Tibial nerve (tissue), 4 donors: ENCODE measurements around the gene ZNF792. TPM values are rescaled to one million over a fixed set of nuclear protein-coding genes. Genes with fewer than 3 reads are reported as not detected.
A peak's percentile ranks its signal among the peaks of the same experiment; 100 is the strongest.

Source experiments
- DNase-seq, 2 donors: peaks; one replicate each; pipeline ENCODE4 v3.0.0-alpha.2; 2019; ENCODE audit warnings: low spot score in 2 of 2
- H3K27ac ChIP-seq, 4 donors: fragments of 200-600 bp; sonication (generic) in 3 of 4; one replicate each; pipeline ENCODE4 v1.5.1; 2017 to 2019; ENCODE audit warnings: mild to moderate bottlenecking in 1 of 4
- H3K27me3 ChIP-seq, 2 donors: fragments of 200-600 bp; sonication (generic) in 1 of 2; one replicate each; pipeline versions ENCODE4 v1.5.1 to v1.6.0; 2017 to 2019
- H3K36me3 ChIP-seq, 3 donors: fragments of 200-600 bp; sonication (generic); one replicate each; pipeline ENCODE4 v1.5.1; 2018 to 2019
- H3K4me1 ChIP-seq, 4 donors: fragments of 200-600 bp; sonication (generic) in 3 of 4; one replicate each; pipeline ENCODE4 v1.5.1; 2017 to 2019
- H3K4me3 ChIP-seq, 4 donors: fragments of 200-600 bp; sonication (generic) in 3 of 4; one replicate each; pipeline ENCODE4 v1.5.1; 2017 to 2019; ENCODE audit warnings: mild to moderate bottlenecking in 1 of 4, moderate library complexity in 1 of 4
- H3K9me3 ChIP-seq, 4 donors: fragments of 200-600 bp; sonication (generic) in 3 of 4; one replicate each; pipeline ENCODE4 v1.5.1; 2017 to 2019
- CTCF ChIP-seq, 5 experiments: fragments of 200-600 bp in 3 of 5; fragments of 450-650 bp in 2 of 5; sonication (generic) in 3 of 5; IDR thresholded peaks; one replicate each; pipeline ENCODE4 v1.5.1; 2016 to 2019; ENCODE audit warnings: antibody characterized with exemption in 5 of 5, mild to moderate bottlenecking in 3 of 5, moderate library complexity in 2 of 5
- EP300 ChIP-seq, 2 donors: sonication (generic); formaldehyde crosslinking; IDR thresholded peaks; one replicate each; pipeline ENCODE4 v1.6.1; 2017; ENCODE audit warnings: antibody characterized with exemption in 2 of 2, mild to moderate bottlenecking in 1 of 2
- POLR2A ChIP-seq, 2 donors: fragments of 450-650 bp; IDR thresholded peaks; one replicate each; pipeline ENCODE4 v1.6.1; 2017; ENCODE audit warnings: antibody characterized with exemption in 2 of 2, mild to moderate bottlenecking in 2 of 2, moderate library complexity in 2 of 2
- WGBS, 2 donors: methylation state at CpG; one replicate each; pipeline ENCODE4 v1.1.5; 2018; 5-methylcytosine and 5-hydroxymethylcytosine counted together
- total RNA-seq, 4 donors: library from RNA; depleted of rRNA; stranded (reverse); fragments of >200 nt; gene quantifications; one replicate each; pipeline ENCODE4 v1.1.0, GENCODE V29; 2016

ZNF792 gene
- total RNA-seq, 4 donors from 2014 or later, result 2.3 to 7.1 (median 5.5) TPM

GRCh38 chr19:34943861-34944573, 20.0 kb downstream of the ZNF792 start:
- DNase-seq, result no peak
- no peaks in the 10 kb centered on the region for H3K27me3 ChIP-seq
- H3K9me3 ChIP-seq, result peaks cover 0 to 70% (median 15%) of the 10 kb centered on the region in 4 donors
- H3K4me3 ChIP-seq, result no peak overlapping the region
- H3K27ac ChIP-seq, result no peak overlapping the region
- H3K36me3 ChIP-seq, result peaks cover 0 to 74% (median 12%) of the 10 kb centered on the region in 3 donors
- TF ChIP-seq POLR2A (IDR thresholded peaks at IDR 0.05) (no peak), EP300 (IDR thresholded peaks at IDR 0.05) (no peak), CTCF (IDR thresholded peaks at IDR 0.05) (no peak)
- 94 to 96% methylated on average over 13 of the region's 13 CpGs for WGBS, 2 donors
- no peaks in the 10 kb centered on the region for H3K4me1 ChIP-seq

- TF ChIP-seq POLR2A (IDR thresholded peaks at IDR 0.05) (no peak), EP300 (IDR thresholded peaks at IDR 0.05) (no peak), CTCF (IDR thresholded peaks at IDR 0.05) (no peak)
- 93 to 99% methylated on average over 10 of the region's 10 CpGs for WGBS, 2 donors
- H3K9me3 ChIP-seq, result peaks cover 0 to 23% (median 5%) of the 10 kb centered on the region in 4 donors
- H3K36me3 ChIP-seq, result peaks cover 0 to 99% (median 10%) of the 10 kb centered on the region in 3 donors
- no peak for DNase-seq
- H3K4me1 ChIP-seq, result no peaks in the 10 kb centered on the region
- no peak overlapping the region for H3K4me3 ChIP-seq
- H3K27ac ChIP-seq, result no peak overlapping the region
- no peaks in the 10 kb centered on the region for H3K27me3 ChIP-seq
Observed at GRCh38 chr19:34938886-34939285, 25.1 kb downstream of the ZNF792 start.

GRCh38 chr19:34936184-34936583, 27.8 kb downstream of the ZNF792 start:
- Histone ChIP-seq H3K36me3 (peaks cover 0 to 99% (median 8%) of the 10 kb centered on the region in 3 donors), H3K27ac (no peak overlapping the region), H3K4me1 (no peaks in the 10 kb centered on the region), H3K27me3 (no peaks in the 10 kb centered on the region), H3K9me3 (no peaks in the 10 kb centered on the region), H3K4me3 (no peak overlapping the region)
- no peak for DNase-seq
- 98 to 99% methylated on average over 4 of the region's 4 CpGs for WGBS, 2 donors
- TF ChIP-seq CTCF (IDR thresholded peaks at IDR 0.05) (no peak), EP300 (IDR thresholded peaks at IDR 0.05) (no peak), POLR2A (IDR thresholded peaks at IDR 0.05) (no peak)

- H3K27me3 ChIP-seq, result no peaks in the 10 kb centered on the region
- no peaks in the 10 kb centered on the region for H3K9me3 ChIP-seq
- 97% methylated on average over 6 of the region's 6 CpGs for WGBS, 2 donors
- DNase-seq, result no peak
- H3K27ac ChIP-seq, result no peak overlapping the region
- no peak overlapping the region for H3K4me3 ChIP-seq
- H3K4me1 ChIP-seq, result peaks cover 0 to 11% (median 2%) of the 10 kb centered on the region in 4 donors
- peaks cover 0 to 81% (median 8%) of the 10 kb centered on the region in 3 donors for H3K36me3 ChIP-seq
- TF ChIP-seq EP300 (IDR thresholded peaks at IDR 0.05) (no peak), POLR2A (IDR thresholded peaks at IDR 0.05) (no peak), CTCF (IDR thresholded peaks at IDR 0.05) (no peak)
Observed at GRCh38 chr19:34932494-34932893, 31.5 kb downstream of the ZNF792 start.

- DNase-seq, result peak; percentile 70 to 72
- Histone ChIP-seq H3K4me3 (peak within 1 kb of the TSS; percentile 52 to 72 (median 67)), H3K27me3 (no peaks in the 10 kb centered on the region), H3K36me3 (peaks cover 0 to 24% (median 0%) of the 10 kb centered on the region in 3 donors), H3K4me1 (peaks cover 0 to 23% (median 4%) of the 10 kb centered on the region in 4 donors), H3K9me3 (no peaks in the 10 kb centered on the region), H3K27ac (peak within 1 kb of the TSS in 3 of 4 donors; percentile 68 to 85 (median 76))
- TF ChIP-seq CTCF (IDR thresholded peaks at IDR 0.05), result peak in 1 of 5 experiments; percentile 42
- TF ChIP-seq POLR2A (IDR thresholded peaks at IDR 0.05), result peak in 1 of 2 donors; percentile 44
- TF ChIP-seq EP300 (IDR thresholded peaks at IDR 0.05), result peak in 1 of 2 donors; percentile 76
- 1 to 3% methylated on average over 13 to 52 of the region's 53 CpGs for whole genome bisulfite sequencing, 2 donors
Observed at GRCh38 chr19:34926685-34927375, 37.2 kb downstream of the ZNF792 start, which contains the start of gene ZNF30. Gene ZNF30 (plus strand): TSS chr19:34926903. CDS start chr19:34929948, 3,045 bp downstream.
